ENCODE results near the gene SDK2.

The SDK2 gene

DNA sequence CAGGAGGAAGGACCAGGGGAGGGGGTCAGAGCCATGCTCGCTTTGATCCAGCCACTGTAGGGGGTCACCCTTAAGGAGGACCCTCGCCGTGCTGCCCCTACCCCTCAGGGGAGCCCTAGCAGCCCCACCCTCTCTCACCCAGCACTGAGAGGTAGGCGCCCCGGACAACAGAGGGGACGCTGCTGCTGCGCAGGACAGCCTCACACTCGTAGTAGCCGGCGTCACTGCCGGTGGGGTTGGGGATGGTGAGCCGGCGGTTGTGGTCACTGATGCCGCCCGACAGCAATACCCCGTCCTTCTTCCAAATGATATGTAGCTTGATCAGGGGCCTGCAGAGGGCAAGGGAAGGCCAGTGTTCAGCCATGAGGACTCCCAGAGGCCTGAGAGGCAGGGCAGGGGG is 206.4 kb downstream of the SDK2 start:
- no peak for DNase-seq

DNA sequence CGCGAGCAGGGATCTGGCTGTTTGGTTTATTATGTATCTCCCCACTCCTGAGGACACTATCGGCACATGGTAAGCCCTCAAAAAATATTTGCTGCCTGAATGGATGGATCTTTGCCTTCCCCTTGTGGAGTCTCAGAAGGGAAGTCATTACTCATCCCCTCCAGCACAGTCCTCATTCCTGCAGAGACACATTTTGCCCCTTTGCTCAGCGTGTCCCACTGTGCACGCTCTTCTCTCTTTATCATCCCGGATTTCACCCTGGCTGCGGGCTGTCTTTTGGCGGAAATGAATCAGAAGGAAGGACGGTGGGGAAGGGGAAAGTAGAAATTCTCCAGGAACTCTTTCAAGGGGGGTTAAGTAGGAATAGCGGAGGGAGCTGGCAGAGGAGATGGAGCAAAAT is 207.3 kb downstream of the SDK2 start:
- no peak for DNase-seq

DNA sequence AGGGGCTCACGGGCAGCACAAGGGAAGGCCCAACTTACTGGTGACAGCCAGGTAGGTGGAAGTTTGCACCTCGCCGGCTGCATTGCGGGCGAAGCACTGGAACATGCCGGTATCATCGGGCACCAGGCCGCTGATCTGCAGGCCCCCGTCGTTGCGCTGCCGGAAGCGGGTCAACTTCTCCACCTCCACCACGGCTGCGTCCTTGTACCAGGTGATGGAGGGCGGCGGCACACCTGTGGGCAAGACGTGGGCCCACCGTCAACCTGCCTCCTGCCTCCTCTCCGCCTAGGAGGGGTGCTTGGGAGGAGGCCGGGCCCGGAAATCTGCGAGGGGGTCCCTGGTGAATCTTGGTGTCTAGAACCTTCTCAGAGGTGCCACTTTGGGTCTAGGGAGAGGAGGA is 208.8 kb downstream of the SDK2 start:
- no peak for DNase-seq

DNA sequence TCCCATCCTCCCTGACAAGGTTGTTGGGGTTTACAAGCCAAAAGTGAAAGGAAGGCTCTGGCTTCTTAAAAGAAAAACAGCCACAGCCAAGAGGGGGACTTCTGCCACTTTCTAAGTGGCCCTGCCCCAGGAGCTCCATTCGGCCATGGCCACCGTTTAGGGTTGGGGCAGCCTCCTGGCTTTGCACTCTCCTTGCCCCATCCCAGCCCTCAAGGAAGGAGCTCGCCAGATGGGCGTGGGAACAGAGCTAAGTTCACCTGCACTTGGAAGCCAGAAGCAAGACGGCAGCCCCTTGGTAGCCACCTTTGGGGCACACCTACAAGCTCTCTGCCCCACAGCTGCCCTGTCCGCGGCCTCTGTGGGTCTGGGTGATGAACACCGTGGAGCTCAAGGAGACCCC is 210.1 kb downstream of the SDK2 start:
- DNase-seq: no peak

DNA sequence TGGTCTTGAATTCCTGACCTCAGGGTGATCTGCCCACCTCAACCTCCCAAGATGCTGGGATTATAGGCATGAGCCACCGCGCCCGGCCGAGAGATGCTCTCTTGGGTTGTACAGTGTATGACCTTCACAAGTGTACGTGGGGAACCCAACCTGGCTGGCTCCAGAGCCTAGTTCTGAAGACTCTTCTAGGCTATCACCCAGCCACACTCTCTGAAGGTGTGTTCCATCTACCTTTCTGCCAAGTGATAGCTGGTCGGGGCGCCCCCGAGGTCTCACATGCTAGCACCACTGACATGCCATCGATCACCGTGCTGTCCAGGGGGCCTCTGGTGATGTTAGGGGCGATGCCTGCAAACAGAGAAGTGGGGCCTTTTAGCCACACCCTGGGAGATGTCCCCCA is 210.7 kb downstream of the SDK2 start:
- DNase-seq: no peak

DNA sequence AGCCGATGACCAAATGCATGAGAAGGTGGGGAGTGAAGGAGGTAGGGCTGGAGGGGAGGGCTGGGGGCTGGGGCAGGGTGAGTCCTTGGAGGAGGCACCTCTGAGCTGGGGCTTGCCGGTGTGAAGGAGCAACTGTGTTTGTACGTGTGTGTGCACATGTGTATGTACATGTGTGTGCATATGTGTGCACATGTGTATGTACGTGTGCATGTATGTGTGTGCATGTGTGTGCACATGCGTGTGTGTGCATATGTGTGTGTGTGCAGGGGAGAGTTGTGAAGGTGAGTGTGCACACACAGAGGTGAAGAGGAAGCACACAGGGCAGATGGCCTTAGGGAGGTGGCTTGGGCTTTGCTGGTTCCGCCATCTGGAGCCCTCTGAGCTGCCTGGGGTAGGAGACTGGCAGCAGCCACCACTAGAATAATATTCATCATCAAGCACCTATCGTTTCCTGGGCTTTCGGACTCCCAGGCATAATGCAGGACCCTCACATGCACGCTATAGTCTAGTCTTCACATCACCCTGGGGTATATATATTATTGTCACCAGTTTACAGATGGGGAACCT is 211.5 kb downstream of the SDK2 start:
- no peak for DNase-seq

DNA sequence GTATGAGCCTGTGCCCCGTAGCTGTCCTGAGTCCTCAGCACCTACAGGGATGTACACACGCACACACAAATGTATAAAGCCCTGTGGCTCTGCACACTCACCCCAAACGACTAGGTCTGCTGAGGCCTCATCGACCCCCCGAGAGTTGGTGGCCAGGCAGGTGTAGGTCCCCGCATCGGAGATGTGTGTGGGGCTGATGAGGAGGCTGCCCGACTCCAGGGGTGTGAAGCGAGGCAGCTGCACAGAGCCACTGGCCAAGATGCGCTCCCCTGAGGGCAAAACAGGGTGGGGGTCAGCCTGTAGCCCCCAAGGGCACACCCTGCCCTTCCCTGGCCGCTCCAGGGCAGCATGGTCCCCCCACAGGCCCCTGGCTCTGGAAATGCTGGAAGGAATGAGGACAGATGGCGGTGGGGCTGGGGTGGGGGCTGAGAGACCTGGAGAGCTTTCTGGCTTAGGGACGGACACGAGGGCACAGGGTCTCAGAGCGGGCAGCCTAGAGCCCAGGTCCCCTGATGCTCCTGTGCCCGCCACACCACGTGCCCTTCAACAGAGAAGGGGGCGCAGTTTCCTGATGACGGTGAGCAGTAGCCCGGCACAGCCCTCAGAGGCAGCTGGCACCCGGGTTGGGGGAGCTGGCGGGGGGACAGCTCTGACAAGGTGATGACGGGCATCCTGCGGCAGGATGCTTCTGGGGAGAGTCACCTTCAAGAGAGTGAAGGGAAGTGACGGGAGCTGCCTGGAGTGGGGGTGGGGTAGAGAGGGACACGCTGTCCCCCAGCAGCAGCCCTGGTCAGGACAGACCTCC is 212.6 kb downstream of the SDK2 start:
- DNase-seq: no peak

DNA sequence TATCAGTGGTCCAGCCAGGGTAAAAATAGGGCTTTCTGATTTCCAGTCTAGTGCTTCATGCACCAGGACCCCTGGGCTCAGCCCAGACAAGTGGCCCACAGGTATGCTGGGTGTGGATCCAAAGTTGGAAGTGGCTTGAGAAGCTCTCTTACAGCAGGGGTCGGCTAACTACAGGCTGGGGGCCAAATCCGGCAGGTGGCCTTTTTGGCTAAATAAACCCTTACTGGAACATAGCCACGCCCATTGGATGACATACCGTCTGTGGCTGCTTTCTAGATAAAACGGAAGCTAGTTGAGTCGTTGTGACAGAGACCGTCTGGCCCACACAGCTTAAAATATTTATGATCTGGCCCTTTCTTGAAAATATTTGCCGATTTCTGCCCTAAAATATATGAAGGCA is 213.4 kb downstream of the SDK2 start:
- DNase-seq: no peak

DNA sequence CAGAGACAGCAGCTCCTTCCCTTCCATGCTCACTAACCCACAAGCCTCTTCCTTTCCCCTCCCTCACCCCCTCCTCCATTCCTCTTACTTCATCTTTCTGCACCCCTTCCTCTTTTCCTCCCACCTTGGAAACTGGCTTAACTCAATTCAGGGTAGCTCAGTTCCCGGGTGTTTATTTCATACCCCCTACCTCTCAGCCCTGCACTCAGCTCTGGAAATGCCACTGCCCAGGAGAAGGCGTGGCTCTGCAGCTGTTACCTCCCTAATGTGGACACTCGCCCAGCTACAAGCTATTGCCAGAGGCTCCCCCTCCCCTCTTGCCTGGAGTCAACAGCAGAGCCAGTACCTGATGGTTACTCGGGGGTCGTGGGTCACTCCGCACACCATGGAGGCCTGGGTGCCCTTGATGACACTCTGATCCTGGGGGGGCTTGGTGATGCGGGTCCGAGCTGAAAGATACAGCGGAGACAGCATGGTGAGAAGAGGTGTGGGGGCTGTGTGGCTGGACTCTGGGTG is 214.0 kb downstream of the SDK2 start:
- no peak for DNase-seq

DNA sequence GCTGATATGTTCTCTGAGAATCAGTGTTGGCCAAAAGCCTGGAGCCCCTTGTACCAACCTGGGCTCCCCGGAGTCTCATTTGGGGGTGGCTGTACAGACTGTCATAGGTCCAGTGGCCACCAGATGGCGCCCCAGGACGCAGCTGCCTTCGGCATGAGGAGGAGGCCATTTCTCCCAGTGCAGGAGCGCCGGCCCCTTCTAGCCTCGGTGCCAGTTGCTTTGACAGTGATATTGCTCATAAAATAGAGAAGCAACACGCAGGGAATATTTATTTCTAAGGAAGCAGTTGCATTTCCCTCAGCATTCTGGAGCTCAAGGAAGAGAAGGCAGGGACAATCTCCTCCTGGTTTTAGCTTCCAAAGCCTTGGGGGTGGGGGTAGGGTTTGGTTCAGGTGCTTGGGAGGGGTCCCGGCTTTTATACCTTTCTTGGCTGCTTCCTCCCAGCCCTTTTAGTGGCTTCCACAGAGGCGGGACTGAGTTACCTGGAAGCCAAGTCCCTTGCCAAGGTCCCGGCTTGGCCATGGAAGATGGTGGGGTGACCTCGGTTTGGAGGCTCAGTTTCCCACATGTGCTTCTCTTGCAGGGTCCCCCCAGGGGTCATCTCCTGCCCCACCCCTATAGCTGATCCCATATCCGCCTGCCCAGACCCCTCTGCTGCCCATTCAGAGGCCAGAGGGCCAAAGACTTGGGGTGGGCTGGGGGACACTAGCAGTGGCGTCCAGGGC is 214.6 kb downstream of the SDK2 start:
- DNase-seq: no peak

DNA sequence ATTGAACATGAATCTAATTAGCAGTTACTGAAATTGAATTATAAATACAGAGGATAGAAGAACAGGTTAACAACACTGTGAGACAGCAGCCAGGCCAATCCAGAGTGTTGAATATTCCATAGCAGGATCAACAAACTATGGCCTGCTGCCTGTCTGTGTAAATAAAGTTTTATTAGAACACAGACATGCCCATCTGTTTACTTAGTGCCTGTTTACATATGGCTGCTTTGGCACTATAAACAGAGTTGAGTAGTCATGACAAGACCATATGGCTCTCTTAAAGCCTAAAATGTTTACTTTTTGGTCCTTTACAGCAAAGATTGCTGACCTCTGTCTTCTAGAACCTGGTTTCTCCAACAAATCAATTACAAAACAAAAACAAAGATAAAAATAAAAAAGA is 217.0 kb downstream of the SDK2 start:
- DNase-seq: no peak

DNA sequence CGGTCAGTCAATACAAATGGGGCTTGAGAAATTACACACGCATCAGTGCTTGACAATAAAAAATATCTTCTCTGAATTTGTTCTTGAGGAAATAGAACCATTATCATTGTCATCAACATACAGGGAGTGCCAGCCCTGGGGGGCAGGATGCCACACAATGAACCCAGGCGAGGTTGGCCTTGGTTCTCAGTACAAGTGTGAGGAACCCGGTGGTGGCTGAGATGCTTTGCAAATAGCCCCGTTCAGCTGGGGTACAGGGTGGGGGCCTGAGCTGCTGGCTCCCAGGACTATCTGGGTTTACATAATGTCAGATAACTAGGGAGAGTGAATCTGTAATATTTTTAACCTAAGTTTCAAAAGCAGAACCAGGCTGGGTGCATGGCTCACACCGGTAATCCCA is 219.7 kb downstream of the SDK2 start:
- DNase-seq: no peak

DNA sequence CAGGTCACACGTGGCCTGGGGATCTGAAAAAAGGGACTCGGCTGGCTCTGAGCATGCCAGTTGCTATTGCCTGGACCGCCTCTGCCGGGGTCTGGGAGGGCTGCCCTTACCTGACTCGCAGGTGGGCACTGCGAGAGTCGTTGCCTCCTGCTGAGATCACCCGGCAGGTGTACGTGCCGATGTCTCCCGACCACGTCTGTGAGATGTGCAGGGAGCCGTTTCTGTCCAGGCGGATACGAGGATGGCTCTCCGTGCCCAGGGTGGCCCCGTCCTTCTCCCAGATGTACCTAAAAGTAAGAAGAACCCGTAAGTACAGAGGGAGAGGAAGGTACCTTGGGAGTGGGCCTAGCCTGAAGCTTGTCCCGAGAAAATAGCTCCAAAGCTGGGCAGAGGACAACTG is 220.4 kb downstream of the SDK2 start:
- DNase-seq: no peak

DNA sequence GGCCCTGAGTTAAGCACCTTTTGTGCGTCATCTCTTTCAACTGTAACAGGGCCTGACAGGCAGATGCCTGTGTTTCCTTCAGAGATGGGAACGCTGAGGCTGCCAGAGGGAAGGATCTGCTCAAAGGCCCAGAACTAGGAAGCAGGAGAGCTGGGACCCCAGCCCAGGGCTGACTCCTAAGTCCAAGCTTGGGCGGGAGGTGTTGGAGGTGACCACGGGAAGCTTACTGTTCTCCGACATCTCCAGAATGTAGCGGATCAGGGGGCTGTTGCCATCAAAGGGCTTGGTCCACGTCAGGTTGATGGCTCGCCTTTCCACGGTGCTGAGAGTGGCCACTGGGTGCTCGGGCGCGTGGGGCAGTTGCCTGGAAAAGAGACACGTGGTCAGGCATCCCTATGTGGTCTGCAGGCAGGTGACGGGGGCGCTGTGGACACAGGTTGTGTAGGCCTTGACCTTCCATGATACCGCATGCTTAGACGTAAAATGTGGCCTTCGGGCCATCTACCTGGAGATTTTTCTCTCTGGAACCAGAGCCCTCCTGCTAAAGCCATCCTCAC is 221.0 kb downstream of the SDK2 start:
- DNase-seq: no peak

DNA sequence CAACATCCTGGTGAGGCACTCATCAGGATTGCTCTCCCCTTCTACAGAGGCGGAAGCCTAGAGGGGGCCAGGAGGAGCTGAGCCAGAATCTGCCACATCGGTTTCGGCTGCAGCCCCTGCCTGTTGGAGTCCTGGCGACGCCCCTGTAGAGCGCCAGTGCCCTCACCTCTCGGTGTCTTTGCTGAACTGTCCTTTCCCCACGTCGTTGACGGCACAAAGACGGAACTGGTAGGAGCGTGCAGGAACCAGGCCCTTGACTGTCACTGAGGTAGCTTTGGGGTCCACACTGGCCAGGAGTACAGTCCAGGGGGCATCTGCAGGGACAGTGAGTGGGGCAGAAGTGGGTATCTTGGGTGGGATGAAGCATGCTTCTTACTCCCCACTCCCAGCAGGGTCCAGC is 222.1 kb downstream of the SDK2 start:
- DNase-seq: no peak

DNA sequence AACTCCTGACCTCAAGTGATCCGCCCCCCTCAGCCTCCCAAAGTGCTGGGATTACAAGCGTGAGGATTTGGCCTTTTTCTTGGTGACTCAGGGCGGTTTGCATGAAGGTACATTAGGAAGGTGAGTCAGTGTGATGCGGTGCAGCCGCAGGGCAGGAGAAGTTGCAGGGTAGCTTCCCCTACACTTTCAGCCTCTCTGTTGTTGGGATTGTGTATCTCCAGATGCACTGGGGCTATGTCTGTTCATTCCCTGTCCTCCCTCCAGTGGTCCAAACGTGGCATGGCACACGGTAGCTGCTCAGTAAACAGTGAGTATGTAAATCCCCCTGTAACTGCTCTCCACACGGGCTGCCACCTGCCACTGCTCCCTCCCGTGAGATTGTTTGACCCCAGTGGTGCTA is 223.3 kb downstream of the SDK2 start:
- no peak for DNase-seq

DNA sequence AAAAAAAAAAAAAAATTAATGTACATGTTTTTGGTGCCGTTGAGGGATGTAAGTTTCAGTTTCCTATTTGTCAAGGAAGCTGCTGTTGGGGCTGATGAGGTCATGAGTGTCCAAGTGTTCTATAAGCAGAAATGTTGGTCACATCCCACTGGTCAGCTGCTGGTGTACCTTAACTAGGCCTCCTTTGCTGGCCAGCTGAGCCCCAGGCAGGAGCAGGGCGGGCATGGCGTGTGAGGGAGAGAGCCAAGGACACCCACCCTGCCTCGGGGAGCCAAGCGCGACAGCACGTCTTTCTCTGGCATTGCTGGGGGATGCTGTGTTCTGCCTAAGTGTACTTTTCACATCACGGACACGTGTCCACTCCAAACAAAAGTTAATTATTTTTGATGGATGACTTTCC is 224.4 kb downstream of the SDK2 start:
- no peak for DNase-seq

DNA sequence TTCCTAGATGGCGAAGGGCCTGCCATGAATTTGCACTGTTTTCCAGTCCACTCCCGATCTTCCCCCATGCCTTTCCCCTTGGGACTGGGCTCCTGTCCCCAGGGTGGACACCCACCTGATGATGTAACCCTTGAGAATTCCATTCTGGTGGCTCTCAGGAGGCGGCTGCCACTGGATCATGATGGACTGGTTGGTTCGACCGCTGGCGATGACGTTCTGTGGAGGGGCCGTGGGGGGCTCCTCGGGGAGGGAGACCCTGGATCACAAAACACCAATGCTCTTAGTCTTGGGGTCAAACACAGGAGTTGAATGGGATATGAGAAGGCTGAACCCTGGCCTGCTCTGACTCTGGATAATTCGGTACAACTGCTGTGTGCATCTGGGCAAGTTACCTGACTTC is 225.2 kb downstream of the SDK2 start:
- no peak for DNase-seq

DNA sequence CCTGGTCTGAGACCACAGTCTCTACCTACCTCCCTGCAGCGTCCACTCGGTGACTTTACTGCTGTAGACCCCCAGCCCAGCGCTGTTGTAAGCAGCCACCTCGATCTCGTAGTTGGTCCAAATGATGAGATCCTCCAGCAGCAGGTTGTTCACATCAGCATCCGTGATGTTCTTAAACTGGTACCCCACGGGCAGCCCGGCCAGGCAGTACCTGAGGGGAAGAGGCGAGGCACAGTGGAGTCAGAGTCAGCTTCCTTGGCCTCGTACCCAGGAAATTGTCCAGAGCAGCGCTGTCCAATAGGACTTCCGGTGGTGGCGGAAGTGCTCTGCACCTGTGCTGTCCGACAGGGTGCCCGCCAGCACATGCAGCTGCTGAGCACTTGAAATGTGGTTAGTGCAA is 228.5 kb downstream of the SDK2 start:
- no peak for DNase-seq

DNA sequence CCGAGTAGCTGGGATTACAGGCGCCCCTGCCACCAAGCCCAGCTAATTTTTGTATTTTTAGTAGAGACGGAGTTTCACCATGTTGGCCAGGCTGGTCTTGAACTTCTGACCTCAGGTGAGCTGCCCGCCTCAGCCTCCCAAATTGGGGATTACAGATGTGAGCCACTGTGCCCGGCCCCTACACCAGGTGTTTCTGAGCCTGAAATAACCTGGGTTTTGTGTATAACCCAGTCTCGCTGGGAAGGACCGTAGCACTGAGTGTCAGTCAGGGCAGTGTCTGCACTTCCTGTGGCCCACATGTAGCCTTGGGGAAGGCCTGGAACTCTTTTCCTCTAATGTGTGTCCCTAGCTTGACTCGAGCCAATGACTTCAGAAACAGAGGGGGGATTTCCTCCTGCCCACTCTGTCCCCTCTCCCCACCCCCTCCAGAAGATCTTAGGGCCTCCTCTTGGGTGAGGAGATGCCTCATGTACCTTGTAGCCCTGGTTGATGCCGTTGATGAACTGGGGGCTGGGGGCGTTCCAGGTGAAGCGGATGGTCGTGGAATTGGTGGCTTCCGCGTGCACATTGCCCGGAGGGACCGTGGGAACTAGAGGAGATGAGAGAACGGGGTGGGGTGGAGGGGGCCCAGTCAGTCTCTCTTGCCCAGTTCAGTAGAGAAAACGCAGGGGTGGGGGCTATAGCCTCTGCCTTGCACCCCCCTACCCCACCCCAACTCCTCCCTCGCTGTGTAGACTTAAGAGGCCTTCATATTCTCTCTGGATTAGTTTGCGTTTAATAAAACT is 229.9 kb downstream of the SDK2 start:
- no peak for DNase-seq

DNA sequence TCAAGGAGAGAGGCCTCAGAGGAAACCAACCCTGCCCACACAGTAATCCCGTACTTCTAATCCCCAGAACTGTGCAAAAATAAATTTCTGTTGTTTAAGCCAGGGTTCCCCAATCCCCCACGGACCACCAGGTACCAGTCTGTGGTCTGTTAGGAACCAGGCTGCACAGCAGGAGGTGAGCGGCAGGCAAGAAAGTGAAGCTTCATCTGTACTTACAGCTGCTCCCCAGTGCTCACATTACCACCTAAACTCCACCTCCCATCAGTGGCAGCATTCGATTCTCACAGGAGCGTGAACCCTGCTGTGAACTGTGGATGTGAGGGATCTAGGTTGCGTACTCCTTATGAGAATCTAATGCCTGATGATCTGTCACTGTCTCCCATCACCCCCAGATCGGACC is 231.3 kb downstream of the SDK2 start:
- DNase-seq: no peak

DNA sequence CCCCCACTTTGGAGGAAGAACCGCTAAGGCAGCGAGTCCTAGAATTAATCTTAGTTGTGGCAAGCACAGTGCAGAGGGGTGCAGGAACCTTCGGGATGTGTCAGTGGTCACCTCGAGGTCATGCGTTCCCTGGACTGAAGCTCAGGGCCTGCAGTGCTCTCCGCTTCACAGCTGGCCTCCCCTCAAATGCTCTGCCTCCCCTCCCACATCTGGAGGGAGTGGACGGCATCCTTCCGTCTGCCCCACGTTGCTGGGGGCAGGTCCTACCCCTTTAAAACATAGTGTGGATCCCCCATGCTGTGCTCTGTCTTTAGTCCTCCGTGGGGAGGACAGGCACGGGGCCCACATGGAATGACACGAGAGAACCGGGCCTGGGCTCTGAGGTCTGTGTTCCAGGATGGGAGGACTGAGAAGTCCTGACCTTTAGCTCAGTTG is 232.9 kb downstream of the SDK2 start:
- no peak for DNase-seq

All from GF-D8 (cell line).